ENCODE results near the gene ACADSB. TPM values are rescaled to one million over a fixed set of nuclear protein-coding genes. Genes with fewer than 3 reads are reported as not detected.

ACADSB gene
- total RNA-seq, 2 donors from 2014 or later: 17.6 to 69.3 TPM

- H3K36me3 ChIP-seq: no peaks in the 10 kb centered on the region
- TF ChIP-seq CTCF (IDR thresholded peaks at IDR 0.05): no peak
- no peaks in the 10 kb centered on the region for H3K27me3 ChIP-seq
- DNase-seq: no peak
- H3K9ac ChIP-seq (ENCODE audit: low read depth in 2 of 2, low read length in 2 of 2): no peak overlapping the region
- H3K9me3 ChIP-seq: no peaks in the 10 kb centered on the region
- H3K4me3 ChIP-seq: no peak overlapping the region
- intact Hi-C loops (cut with DNase I): no loop called here
- no peaks in the 10 kb centered on the region for H3K4me1 ChIP-seq
- H3K27ac ChIP-seq: no peak overlapping the region
Observed at GRCh38 chr10:123045961-123046731, 37.3 kb downstream of the ACADSB start.

- no peak for TF ChIP-seq CTCF (IDR thresholded peaks at IDR 0.05)
- Histone ChIP-seq H3K27me3 (no peaks in the 10 kb centered on the region), H3K36me3 (no peaks in the 10 kb centered on the region), H3K9ac (ENCODE audit: low read depth in 2 of 2, low read length in 2 of 2) (no peak overlapping the region), H3K27ac (no peak overlapping the region), H3K9me3 (no peaks in the 10 kb centered on the region), H3K4me1 (no peaks in the 10 kb centered on the region), H3K4me3 (no peak overlapping the region)
- intact Hi-C loops (cut with DNase I): no loop called here
- no peak for DNase-seq
Observed at GRCh38 chr10:123057968-123058367, 49.2 kb downstream of the ACADSB start.

GRCh38 chr10:123061865-123062264, 53.1 kb downstream of the ACADSB start:
- H3K9me3 ChIP-seq: no peaks in the 10 kb centered on the region
- H3K4me3 ChIP-seq: no peak overlapping the region
- H3K36me3 ChIP-seq: no peaks in the 10 kb centered on the region
- no peak overlapping the region for H3K27ac ChIP-seq
- no peak for DNase-seq
- no peaks in the 10 kb centered on the region for H3K27me3 ChIP-seq
- no peak for TF ChIP-seq CTCF (IDR thresholded peaks at IDR 0.05)
- intact Hi-C loops (cut with DNase I): no loop called here
- no peak overlapping the region for H3K9ac ChIP-seq (ENCODE audit: low read depth in 2 of 2, low read length in 2 of 2)
- no peaks in the 10 kb centered on the region for H3K4me1 ChIP-seq

DNA sequence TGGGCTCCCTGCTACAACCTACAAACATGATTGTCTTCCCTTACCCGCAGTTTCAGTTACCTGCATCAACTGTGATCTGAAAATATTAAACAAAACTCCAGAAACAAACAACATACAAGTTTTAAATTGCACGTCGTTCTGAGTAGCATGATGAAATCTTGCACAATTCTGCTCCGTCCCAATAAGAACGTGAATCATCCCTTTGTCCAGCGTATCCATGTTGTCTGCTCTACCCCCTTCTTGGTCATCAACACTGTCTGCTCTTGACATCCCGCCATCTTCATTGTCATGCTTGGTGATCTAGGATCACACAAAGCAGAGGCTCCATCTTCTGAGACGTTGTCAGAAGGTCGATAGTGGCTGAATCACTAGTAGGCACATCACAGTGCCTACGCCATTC, 53.9 kb downstream of the ACADSB start:
- Histone ChIP-seq H3K27me3 (no peaks in the 10 kb centered on the region), H3K27ac (no peak overlapping the region), H3K4me1 (no peaks in the 10 kb centered on the region), H3K9me3 (no peaks in the 10 kb centered on the region), H3K4me3 (no peak overlapping the region), H3K36me3 (no peaks in the 10 kb centered on the region), H3K9ac (ENCODE audit: low read depth in 2 of 2, low read length in 2 of 2) (no peak overlapping the region)
- no peak for TF ChIP-seq CTCF (IDR thresholded peaks at IDR 0.05)
- intact Hi-C loops (cut with DNase I): no loop called here
- no peak for DNase-seq

- Histone ChIP-seq H3K9me3 (no peaks in the 10 kb centered on the region), H3K27ac (no peak overlapping the region), H3K9ac (ENCODE audit: low read depth in 2 of 2, low read length in 2 of 2) (no peak overlapping the region), H3K4me3 (no peak overlapping the region), H3K36me3 (no peaks in the 10 kb centered on the region), H3K4me1 (no peaks in the 10 kb centered on the region), H3K27me3 (no peaks in the 10 kb centered on the region)
- no peak for TF ChIP-seq CTCF (IDR thresholded peaks at IDR 0.05)
- intact Hi-C loops (cut with DNase I): no loop called here
- no peak for DNase-seq
Observed at GRCh38 chr10:123068087-123068853, 59.5 kb downstream of the ACADSB start.

Measured in colonic mucosa (tissue), 4 donors.